IPS DF 19.7 (cell line): ENCODE measurements around the gene MYO10.
"Not testable (repeated sequence)": the region's sequence is repeated elsewhere in the genome, so short reads cannot be mapped to it uniquely, and the experiment has no call there.

Experiments
- DNase-seq: peaks from one replicate; pipeline ENCODE4 v3.0.0-alpha.2; 2013; ENCODE audit warnings: low read depth, low spot score

The MYO10 gene

DNA sequence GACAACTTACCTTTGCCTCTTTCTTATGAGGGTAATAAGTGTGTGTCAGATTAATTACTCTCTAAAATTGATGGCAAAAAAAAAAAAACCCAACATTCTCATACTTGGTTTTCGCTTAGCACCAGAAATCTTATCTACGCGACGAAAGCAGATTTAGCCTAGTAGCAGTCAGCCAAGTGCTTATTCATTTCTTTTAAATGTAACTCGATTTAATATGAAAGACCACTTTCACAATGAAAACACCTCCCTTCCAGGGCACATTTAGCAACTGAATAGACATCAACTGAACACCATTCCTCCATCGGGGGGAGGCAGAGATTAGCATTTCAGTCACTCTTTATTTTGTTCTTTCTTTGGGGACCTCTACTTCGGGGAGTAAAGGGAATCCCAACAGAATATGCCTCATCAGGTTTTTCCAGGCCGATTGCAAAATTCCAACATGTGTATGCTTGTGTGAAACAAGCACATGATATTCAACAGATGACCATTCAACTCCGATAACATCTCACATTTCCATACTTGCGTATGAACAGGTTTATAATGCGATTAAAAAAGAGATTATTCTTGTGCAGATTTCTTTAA lies 195.2 kb downstream of the MYO10 start:
- DNase-seq = no peak

DNA sequence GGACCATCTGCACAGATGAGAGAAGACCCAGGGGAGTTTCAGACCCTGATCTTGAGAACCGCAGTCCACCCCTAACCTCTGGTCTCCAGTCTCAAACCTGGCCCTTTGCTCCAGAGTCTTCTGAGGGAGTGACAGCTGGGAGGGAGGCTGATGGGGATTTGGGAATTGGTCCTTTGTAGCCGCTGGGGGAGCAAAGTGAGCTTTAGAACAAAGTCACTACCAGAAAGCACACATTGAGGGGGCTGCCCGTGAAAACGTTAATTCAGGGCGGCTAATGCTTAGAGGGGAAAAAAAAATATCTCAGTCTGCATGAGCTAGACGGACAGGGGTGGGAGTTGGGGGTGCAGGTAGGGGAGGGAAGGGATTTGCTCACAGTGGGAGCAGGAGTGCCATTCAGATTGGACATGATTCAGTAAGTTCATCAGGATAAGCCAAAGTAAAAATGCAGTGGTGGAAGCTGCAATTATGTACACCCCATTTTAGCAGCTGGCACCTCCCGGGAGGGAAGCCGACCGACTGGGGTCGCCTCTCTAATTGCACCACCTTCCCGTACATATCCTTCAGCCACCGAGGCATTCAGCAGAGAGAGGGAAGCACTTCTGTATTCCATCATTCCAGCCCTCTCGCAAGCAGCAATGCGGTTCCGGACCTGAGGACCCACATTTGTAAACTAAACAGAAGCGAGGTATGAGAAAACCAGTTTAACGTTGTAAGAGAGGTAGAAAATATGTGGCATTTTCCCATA lies 195.8 kb downstream of the MYO10 start:
- DNase-seq = no peak

DNA sequence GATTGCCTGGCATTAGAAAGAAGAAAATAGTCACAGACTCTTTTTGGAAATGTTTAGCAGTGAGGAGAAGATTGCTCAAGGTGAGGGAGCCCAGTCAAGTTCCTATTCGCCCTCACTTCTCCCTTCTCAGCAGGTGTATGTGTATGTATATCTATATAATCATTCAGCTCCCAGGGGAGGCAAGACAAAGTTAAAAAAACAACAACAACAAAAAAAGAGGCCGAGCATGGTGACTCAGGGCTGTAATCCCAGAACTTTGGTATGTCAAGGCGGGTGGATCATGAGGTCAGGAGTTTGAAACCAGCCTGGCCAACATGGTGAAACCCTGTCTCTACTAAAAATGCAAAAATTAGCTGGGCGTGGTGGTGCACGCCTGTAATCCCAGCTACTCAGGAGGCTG lies 197.7 kb downstream of the MYO10 start:
- not testable (repeated sequence) for DNase-seq

DNA sequence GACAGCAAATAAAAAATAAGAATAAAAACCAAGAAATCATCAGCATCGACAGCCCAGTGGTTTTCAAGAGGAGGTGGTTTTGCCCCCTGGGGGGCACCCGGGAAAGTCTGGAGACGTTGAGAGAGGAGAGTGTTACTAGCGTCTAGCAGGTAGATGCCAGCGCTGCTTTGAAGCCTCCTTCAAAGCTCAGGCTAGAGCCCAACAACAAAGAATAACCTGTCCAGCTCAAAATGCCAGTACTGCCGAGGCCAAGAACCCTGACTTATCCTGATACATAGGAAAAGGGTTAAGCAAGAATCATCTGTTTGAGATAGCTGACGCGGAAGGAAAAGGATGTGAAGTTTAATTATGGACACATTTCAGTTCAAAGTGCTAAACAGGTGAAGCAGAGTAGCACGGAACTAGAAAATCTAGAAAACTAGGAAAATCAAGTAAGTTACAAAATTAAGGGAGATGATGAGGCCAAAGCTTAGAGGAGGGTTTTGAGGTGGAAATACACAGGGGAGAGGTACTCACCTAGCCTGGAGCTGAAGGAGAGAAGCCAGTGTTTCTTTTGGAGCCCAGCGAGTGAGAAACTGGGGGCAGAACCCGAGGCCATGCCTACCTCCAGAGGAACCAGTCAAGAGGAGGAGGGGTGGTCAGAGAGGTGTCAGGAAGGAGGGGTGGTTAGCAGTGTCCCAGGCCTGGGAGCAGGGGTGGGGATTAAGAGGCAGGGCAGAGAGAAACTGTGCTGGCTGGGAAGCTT lies 198.3 kb downstream of the MYO10 start:
- no peak for DNase-seq

DNA sequence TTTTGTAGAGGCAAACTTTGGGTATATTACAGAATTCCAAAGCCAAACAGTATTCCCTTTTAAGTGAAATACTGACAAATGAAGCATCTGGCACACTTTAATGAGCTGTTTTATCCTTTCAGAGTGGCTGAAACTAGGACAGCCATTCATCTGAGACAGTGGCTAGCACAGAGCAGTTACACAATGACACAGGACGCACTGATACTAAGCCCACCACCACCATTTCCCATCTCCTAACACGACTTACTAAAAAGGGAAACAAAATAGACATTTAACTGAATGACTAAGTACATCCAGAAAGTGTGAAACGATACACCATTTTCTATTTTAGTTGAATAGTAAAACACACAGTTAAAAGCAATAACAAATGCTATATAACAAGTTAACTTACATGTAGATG lies 198.9 kb downstream of the MYO10 start:
- no peak for DNase-seq

DNA sequence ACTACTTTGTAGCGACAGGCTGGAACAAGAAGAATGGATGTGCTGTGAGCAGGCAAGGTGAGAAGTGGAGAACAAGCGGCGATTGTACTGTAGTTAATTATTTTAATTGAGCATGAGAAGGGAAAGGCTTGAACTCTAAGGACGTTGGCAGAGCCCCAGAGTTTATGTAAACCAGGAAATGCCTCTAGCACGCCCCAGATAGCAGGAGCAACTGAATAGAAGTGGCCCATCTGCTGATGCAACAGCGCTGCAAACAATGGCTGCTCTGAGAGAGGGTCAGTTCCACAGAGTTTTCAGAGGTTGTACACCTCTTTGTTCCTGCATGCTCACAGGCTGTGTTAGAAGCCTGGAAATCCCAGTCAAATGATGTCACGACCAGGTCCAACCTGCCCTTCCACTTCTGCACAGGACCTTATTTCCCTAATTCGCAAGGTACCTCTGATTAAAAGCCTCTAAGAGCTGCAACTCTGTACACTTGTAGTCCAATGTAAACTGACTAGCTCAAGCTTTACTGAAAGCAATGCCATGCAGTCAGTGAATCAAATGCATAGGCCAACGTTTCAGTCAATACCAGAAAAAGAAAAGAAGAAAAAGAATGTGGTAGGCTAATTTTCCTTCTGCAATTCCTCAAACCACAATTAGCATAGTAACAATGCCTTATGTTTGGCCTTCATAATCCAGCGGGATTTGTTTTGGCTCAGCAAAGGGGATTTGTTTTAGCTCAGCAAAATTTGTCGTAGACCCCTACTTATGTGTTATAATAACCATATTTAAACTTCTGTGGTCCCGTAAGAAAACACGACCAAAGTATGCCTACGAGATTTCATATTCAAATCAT lies 199.7 kb downstream of the MYO10 start:
- no peak for DNase-seq

DNA sequence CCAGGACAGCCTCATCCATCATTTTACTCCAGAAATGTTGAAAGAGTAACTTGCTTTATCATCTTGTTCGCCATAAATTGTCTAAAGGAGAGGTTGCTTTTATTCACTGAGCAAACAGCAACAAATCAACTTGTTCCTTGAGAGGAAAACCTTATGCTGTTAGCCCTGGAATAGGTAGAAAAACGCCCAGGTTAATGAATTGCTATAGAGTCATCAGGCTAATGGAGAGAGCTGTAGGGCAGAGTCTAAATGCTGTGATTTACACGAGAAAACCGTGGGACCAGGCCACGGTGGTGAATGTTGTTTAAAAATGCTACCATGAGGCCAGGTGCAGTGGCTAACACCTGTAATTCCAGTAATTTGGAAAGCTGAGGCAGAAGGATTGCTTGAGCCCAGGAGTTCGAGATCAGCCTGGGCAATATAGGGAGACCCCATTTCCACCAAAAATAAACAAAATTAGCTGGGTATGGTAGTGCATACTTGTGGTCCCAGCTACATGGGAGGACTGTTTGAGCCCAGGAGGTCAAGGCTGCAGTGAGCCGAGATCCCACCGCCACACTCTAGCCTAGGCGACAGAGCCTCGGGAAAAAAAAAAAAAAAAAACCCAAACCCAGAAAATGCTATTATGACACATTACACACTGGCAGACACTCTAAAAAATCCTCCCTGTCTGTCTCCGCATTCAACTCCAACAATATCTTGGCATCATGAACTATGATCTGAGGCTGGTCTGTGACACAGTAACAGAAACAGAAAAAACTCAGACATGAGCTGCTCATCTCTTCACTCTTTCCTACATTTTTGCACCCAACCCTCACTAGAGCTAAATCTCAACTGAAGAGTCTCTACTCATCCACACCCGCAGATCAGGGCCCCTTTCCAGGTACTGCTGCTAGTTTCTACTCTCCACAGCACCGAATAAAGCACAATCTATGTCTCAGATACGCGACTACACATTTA lies 200.7 kb downstream of the MYO10 start:
- no peak for DNase-seq

DNA sequence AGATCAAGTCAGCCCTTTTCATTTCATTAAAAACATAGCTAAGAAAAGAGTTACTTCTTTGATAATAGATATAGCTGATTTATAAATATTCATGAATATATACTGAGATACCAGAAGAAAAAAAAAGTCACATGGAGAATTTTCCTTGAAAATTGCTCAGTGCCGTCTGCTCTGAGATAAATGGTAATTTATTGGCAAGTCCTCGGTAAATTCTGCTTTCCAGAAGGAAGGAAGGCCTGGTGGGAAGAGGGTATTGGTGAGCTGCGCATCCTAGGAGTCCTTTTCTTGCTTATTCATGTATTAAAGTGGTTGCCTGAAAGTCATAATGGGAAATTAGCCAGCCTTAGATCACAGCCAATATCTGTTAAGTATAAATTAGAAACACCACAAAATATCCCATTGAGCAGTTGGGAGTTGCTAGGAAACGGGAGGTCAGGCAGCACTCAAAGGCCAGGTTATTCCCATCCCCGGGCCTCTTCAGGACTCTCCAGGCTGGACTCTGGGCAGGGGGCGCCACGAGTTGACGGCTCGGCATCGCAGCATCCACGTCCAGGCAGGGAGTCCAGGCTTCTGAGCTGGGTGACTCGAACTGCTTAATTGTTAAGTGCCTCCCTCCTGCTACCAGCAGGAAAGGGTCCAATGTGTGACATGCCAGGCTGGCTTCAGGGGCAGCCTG lies 202.6 kb downstream of the MYO10 start:
- no peak for DNase-seq

DNA sequence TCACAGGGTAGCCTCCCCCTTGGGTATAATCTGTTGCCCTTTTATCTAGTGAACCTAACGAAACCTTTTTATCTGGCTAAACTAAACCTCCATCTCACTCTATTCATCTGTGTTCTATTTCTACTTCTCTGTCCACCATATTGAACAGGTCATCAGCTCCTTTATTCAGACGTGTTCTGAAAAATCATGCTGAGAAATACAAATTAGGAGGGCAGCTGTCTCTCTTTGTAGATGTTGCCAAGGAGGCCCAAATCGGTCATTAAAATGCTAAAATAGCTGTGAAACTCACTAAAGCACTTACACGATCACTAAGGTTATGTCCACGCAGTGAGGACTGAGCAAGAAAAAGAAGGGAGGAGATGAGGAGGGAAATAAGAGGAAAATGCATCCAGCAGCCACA lies 203.7 kb downstream of the MYO10 start:
- no peak for DNase-seq

DNA sequence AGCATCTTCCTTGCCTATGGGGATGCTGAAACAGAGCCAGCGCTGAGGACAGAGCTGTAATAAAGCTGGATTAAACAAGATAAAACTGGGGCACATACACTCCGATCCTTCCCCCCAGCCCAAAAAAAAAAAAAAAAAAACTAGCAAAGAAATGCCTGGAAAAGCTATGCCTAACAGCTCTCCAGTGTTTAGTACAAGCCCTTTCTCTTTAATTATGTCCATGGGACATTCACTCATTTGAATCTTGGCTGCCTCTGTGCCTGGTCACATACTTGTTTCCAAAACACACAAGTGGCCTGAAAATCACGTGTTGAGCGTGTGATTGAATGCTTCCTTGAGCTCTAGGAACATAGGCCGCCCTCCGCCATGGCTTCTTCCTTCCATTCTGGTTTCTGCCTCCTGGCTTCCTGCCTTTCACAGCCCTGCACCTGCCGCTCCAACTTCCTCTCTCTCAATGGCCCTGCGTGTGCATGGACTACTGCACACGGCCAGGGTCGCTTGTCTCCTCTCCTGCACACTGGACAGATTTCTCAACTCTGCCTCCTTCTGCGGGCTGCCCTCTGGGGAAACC lies 208.2 kb downstream of the MYO10 start:
- no peak for DNase-seq

DNA sequence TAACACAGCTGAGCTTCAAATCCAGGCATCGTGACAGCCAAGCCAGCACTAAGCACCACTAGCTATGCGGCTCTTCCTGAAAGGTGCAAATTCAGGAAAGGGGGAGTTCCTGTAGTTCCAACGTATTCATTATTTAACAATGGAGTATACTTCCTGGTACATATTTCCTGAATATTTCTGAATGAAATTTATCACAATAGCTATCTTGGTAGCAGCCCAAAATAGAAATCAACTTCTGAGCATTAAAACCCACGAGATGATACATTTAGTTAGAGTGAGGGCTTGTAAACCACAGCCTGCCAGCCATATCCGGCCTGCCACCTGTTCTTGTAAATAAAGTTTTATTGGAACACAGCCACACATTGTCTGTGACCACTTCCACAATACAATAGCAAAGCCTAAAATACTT lies 209.5 kb downstream of the MYO10 start:
- DNase-seq = no peak

DNA sequence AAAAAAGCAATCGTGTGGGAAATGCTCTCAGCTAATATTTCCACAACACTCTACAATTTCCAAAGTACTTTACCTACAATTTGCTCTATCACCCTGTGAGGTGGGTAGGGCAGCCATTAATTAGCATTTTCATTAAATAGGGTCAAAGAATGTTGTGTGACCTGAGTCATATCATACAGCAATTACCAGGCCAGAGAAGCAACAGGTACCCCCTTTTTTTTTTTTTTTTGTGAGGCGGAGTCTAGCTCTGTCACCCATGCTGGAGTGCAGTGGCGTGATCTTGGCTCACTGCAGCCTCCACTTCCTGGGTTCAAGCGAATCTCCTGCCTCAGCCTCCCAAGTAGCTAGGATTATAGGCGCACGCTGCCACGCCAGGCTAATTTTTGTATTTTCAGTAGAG lies 210.5 kb downstream of the MYO10 start:
- DNase-seq = no peak

DNA sequence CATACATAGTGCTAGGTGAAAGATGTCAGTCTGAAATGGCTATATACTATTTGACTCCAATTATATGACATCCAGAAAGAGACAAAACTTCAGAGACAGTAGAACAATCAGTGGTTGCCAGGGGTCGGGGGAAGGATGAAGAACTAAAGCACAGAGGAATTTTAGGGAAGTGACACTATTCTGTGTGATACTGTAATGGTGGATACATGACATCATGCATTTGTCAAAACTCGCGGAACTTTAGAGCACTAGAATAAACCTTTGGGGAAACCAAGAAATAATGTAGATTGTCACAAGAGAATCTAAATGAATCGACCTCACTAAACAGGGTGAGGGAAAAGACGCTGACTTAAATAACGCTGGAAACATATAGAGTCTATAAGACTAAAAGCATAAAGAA lies 212.3 kb downstream of the MYO10 start:
- DNase-seq = no peak

DNA sequence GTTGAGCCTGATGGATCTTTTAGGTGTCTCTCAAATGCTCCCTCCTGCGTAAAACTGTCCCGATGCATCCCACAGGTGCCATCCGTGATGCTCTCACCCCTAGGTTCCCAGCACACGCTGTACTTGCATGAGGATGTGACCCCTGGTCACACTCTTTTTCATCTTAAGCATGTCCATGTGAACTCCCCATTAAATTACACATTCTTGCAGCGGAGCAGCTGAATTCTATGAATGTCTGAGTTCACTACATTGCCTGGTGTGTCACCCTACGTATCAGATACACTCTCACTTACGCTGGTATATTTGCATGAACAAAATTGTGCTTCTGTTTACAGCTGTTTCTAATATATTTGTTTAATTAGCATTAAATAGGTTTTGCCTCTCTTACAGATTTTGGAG lies 214.0 kb downstream of the MYO10 start:
- no peak for DNase-seq

DNA sequence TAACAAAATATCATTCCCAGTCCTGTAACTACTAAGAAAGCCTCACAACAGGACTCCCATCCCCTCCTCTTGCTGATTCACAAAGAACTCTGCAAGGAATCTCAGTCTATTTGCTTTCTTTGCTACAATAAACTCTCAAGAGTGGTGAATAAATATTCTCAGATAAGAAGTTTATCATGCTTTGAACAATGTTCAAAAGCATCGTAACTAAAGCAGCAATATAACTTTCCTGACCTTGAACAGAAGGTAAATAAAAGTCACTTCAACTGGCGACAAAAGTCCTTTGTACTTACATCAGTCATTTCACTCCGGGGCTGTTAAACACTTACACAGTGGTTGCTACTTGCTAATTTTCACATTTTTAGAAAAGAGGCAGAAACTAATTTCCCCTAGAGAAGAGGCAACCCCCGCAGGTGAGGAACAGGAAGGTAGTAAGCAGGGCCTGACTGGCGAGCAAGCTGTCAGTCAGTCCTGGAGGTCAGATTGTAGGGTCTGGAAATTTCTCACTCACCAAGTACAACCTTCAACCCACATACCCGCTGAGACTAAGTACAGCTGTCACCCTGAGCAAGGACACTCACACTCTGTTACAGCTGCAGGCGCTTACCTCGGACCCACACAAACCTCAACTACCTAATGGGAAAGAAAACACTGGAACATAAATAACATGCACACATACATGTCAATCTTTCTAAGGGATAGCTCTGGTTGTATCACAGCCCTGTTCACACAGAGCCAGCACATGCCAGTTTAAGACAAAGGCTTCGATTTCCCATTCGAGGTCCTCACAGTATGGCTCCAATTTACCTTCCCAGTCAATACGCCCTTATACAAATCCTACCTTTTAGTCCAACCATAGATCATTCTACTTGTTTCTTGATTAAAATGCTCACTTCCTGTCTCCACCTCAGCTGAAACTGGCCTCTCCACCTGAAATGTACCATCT lies 214.7 kb downstream of the MYO10 start:
- no peak for DNase-seq

DNA sequence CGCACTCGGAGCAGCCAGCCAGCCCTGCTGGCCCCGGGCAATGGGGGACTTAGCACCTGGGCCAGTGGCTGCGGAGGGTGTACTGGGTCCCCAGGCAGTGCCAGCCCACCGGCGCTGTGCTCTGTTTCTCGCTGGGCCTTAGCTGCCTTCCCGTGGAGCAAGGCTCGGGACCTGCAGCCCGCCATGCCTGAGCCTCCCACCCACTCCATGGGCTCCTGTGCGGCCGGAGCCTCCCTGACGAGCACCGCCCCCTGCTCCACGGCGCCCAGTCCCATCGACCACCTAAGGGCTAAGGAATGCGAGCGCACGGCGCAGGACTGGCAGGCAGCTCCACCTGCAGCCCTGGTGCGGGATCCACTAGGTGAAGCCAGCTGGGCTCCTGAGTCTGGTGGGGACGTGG lies 218.1 kb downstream of the MYO10 start:
- DNase-seq = not testable (repeated sequence)

DNA sequence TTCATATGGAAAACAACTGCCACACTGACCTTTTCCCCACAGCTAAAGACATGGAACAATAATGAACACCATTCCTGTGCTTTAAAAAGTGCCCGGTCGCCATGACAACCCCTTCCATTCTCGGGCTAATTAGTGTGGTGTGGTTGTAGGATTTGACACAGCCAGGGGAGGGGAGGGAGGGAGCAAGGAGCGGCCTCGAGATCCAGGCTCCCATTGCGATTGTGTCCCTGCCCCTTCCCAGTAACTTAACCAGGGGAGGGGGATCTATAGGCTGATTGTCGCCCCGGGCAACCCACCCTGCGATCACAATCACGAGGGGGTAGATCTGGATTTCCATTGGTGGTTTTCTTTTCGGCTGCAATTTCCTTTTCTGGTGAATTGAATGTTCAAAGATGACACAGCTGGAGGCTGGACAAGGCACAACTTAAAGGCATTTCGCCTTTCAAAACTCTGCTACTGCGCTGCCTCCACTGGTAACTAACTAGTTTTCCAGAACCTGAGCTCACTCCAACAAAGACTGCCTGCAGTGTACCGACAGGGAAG lies 222.6 kb downstream of the MYO10 start:
- no peak for DNase-seq

DNA sequence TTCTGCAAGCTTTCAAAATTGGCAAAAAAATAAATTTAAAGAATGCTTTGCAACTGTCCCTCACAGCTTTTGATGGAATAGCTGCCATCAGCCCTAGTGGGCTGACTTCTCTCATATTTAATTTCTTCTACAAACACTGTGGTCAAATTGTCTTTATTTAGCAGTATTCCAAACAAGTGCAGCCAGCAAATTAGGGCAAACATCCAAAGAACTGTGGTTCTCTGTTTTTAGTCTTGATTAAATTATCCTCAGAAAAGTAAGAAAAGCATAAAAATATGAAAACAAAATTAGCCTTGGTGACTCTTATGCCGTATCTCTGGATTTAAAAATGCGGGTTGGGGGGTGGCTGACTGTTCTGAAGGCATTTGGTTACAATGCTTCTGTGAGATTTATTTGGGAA lies 223.5 kb downstream of the MYO10 start:
- DNase-seq = no peak

DNA sequence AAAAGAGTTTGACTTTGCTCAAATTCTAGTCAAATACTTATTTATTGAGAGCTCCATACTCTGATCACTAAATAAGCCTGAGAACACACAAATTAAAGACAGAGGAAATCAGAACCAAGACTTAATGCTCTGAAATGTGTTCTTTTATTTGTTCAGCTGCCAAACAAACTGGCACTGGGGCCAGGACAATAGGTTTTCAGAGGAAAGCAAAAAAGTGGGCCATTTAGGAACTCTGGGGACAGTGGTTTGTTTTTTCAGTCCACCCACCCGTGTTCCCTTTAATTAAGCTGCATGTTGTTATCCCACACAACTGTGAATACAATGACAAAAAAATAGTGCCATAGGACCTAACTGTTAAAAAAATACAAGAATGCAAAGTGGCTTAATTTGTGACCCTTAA lies 223.9 kb downstream of the MYO10 start:
- no peak for DNase-seq
